Occipital lobe (tissue), 2 donors: ENCODE results near the gene SLC24A4. TPM values are rescaled to one million over a fixed set of nuclear protein-coding genes. Genes with fewer than 3 reads are reported as not detected.

Experiments
- DNase-seq: peaks from one replicate; lab custom pipeline; 2025; lab: John Stamatoyannopoulos, UW
- total RNA-seq: library from RNA; depleted of rRNA; stranded (reverse); fragments of >200 nt; gene quantifications from one replicate; pipeline ENCODE4 v1.2.3, GENCODE V29; 2014

The SLC24A4 gene
- total RNA-seq, 1 donor from 2014 or later, result 0.31 TPM

DNA sequence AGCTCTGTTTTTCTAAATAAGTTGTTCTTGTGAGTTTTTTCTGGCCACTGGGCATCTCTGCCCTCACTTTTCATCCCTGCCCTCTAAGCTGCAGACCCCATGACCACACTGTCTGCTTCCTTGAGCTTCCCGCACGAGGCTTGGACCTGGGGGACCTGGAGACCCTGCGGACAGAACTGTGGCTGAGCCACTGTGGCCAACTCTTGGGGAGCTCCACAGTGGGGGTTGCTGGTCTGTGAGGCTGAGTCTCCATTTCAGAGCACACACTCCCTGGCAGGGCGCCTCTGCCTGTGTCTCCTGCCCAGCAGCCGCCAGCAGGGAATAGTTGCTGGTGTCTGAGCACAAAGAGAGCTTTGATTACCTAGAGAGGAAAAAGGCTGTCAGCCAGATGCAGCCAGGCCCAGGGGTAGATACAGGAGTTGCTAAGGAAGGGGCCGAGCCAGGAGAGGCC, 177.6 kb downstream of the SLC24A4 start:
- no peak for DNase-seq

DNA sequence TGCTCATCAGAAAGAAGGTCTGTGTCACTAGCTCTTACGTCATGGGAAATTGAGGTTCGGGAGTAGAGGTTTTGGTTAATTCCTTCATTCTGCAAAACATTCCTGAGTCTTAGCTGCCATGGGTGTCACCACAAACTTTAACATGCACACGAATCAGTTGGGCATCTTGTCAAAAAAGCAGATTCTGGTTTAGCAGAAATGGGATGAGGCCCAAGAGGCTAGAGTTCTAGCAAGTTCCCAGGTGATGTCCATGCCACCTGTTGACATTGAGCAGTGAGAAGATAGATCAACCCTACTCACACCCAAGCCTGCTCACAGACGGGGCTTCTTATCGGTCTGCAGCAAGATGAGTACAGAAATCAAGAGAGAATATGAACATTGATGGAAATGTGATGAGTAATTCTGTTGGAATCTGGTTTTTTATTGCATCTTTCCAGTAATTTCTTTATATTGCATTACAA, 179.0 kb downstream of the SLC24A4 start:
- no peak for DNase-seq

DNA sequence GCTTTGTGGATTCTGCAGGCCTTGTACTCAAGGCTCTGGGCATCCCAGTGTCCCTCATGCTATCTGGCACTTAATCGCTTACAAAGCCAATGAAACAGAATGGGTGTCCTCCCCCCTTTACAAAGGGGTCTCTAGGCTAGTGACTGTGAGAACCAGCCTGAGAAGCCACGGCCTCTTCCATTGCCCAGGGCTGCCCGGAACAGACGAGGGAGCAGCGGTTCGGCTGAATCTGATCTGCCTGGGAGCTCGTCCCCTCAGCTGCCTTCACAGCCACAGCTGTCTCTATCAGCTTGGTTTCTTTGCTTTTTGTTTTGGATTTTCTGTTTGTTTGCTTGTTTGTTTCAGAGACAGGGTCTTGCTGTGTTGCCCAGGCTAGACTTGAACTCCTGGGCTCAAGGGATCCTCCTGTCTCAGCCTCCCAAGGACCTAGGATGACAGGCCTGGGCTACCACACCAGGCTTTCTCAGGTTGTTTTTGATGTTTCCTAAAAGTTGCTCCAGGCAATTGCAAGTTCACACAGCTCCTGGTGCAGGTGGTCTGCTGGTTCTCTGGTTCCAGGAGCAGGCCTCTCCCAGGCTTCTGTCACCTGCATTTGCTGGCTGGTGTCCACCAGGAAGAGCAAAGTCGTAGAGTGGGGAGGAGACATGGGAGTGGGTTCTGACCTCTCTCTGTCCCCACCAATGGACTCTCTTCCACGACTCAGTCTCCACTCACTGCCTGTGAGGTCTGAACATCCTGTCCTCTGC, 179.7 kb downstream of the SLC24A4 start:
- no peak for DNase-seq

- no peak for DNase-seq
These were observed 181.0 kb downstream of the SLC24A4 start for GRCh38 chr14:92503756-92504491.

- DNase-seq, result no peak
These were observed 182.9 kb downstream of the SLC24A4 start for GRCh38 chr14:92505826-92506225.

GRCh38 chr14:92506231-92506630, 183.3 kb downstream of the SLC24A4 start:
- DNase-seq, result no peak

- DNase-seq, result no peak
These were observed 184.3 kb downstream of the SLC24A4 start for GRCh38 chr14:92507174-92507768.

DNA sequence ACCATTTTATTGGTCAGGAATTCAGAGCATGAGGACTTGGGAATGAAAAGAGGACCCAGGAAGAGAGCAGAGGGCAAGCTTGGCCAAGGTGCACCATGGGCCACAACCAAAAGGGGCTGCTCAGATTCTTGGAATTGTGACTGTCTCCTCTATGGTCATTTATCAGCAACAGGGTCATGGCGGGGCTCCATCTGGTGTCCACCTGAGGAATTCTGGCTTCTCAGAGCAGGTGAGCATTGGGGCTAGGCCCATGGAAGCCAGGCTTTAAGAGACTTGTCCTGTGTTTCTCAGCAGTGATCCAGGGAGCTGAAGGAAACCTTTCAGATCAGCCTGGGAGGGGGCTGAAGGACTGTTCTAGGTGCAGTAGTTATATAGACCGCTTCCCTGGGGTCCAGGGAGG, 188.0 kb downstream of the SLC24A4 start:
- no peak for DNase-seq

DNA sequence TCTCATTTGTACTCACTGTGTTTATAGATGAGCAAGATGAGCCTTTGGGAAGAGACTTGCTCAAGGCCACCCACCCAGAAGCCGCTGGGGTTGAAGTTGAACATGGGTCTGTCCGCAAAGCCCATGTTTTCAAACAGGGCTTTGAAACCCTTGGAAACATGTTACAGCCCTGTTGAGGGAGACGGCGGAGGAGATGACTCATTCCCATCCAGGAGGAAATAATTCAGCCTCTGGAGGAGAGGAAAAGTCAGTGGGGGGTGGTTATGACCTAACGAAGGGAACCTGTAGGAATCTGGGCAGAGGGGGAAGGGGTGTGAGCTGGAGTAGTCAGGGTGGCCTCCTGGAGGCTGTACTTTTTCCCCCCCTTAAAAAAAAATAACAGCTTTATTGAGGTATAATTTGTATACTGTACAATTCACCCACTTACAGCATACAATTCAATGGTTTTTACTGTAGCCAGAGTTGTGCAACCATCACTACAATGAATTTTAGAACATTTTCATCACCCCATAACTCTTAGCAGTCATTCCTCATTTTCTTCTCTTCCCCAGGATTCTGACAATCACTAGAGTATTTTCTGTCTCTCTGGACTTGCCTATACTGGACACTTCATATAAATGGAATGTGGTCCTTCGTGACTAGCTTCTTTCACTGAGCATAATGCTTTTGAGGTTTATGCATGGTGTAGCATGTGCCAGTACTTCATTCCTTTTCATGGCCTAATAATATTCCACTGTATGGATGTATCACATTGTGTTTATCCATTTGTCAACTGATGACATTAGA, 188.7 kb downstream of the SLC24A4 start:
- no peak for DNase-seq

GRCh38 chr14:92512807-92513203, 189.8 kb downstream of the SLC24A4 start:
- DNase-seq, result no peak

DNA sequence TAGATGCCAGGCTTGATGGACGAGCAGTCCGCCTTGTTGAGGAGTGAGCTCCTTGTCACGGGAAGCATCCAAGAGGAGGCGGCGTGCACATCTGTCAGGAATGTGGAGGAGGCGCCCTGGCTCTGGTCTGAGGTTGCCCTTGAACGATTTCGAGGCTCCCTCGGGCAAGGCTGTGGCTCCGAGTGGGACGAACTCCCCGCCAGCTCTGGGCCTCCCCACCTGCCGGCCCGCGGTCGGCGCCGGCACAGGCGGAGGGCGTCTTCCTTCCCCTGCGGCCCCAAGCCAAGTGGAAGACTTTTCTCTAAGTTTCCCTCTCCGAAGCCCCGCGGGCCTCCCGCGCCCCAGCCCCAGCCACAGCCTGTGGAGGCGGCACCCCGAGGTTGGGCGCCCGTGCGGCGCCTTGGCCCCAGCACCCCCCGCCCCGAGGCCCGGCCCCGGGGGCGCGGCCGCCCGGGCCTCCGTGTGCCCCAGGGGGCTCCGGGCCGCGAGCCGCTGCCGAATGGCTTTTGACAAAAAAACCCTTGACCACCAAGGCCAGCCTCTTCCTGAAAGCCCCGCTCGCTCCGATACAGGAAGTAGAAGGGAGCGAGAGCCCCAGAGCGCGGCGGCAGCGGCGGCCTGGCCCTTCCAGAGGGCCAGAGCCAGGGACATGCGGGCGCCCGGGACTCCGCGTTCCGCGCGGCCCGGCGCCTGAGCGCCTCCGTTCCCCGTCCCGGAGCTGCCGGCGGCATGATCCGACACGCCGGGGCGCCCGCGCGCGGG, 190.4 kb downstream of the SLC24A4 start, which contains the start of gene RIN3:
Gene RIN3 (plus strand): TSS at position 578 of the 762 bp plus-strand sequence. CDS start 152 bp downstream, at position 730.
- DNase-seq, result no peak

DNA sequence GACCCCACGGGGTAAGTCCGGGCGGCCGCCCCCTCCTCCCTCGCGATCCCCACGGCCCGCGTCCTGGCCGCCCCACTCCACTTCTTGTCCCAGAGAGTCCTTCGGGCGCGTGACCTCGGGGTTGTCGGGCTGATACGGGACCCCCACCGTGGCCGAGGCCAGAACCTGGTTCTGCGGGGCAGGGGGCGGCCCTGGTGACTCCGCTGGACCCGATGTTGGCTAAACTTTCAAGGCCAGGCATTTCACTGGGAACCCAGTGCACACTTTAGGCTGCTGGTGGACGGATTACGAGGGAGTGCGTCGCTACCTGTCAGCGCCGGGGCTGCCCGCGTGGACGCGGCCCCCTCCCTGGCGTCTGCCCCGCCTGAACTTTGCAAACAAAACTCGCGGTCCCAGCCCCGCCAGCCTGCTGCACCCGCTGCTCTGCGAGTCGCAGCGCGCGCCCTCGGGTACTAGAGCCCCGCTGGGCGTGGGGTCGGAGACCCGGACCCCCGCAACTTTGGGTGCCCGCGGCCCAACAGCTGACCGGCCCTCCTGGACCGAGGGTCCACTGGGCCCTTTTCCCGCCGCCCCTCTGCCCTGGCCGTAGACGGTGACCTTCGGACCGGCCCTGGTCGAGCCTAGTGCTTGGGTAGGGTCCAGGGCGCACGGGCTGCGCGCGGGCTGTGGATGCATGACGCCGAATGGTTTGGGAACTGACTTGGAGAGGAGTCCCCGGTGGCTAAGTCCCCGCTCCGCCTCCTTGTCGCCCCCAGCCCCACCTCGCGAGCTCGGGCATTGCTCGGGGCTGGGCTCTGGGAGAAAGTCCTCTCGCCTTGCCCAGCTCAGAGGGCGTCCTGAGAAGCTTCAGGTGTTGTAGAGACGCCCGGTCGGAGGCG, 191.2 kb downstream of the SLC24A4 start:
- no peak for DNase-seq

- DNase-seq, result no peak
These were observed 192.0 kb downstream of the SLC24A4 start for GRCh38 chr14:92514844-92515514.

DNA sequence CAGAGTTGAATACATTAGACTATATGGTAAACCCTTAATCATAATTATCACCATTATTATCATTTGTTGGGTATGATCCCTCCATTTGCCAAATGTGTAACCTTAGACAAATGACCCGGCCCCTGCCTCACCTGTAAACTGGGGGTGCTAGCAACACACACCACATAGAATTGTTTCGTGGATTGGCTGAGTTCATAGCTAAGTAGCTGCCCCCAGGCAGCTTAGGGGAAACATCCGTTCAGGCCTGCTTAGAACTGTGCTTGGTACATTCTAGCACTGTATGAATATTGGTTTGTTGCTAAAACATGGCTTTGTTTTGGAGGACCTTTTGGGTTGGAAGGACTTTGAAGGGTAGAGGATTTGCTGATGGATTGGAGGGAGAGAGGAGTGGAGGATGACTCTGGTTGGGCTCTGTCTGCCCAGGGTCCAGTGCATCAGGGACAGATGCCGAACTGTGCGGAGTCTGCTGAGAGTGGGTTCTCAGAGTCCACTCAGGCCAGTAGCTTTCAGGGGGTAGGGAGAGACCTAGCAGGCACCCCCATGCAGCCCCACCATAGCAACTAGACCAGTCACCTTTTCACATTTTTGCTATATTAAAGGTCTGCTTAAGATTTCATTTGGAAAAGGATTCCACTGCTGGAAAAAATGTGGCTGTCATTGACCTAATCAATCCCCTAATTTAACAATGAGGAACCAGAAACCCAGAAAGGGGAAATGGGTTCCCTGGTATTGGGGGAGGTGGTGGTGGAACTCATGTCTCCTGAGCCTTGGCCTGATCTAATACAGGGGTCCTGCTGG, 192.8 kb downstream of the SLC24A4 start:
- no peak for DNase-seq

DNA sequence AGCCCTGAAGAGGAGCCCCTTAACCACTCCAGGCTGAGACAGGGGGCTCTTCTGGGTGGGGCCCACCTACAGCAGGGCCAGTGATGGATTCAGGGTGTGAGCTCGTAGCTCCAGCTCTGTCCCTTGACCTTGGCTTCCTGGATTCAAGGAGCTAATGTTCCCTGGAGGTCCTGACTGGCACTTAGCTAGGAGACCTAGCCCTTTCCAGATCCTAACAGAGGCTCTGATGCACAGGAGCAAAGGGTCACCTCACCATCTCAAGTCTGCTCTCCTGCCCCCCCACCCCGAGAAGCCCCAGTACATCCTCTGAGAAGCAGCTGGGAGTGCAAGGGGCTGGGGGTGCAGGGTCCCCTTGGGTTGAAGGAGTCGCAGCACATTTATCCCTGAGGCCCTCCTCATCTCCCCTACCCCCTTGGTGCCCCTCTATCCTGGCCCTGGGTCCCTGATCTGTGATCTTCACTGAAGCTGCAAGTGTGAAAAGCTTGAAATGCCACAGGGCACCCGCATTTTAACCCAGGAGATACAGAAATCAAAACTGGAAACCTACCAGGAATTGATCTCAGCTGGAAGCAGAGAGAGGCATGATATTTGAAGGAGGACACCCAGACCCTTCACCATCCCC, 193.5 kb downstream of the SLC24A4 start:
- no peak for DNase-seq

DNA sequence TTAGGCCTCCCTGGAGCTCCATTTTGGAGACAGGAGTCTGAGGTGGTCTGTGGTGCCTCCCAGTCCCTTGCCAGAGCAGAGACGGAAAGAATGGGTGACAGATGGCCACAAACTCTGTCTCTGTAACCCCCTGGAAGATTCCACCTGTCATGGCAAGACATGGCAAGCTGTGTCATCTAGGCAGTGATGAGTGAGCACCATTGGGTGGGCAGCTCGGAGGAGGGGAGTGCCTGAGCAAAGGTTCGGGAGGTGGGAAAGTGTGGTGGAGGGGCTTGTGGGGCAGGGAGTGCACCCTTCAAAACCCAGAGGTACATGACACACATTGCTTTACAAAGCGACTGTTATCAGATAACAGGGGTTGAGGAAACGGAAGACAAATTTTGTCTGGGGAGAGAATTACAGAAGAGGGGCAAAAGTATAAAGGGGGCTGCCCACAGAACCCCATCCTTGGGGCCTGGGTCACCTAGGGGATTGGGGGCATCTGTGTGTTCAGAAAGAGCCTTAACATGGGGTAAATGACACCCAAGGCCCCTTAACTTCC, 194.1 kb downstream of the SLC24A4 start:
- no peak for DNase-seq

DNA sequence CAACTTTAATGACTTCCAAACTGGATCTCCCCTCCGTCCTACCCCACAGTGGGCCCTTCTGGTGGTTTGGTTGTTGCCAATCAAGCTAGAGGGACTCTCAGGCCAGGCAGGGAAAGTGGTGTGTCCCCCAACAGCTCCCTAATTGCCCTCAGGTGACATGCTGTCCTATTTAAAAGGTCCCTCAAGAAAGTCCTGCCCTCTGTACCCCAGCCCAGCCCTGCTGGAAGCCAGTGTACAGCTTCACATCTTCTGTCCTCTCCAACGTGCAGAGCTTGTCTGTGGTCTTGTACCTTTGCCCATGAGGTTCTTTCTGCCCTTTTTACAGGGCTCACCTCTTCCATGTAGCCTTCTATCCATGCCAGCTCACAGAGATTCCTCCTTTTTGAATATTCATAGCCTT, 194.8 kb downstream of the SLC24A4 start:
- DNase-seq, result no peak
